Measurements from ENCODE around the gene LIMS2. TPM values are rescaled to one million over a fixed set of nuclear protein-coding genes. Genes with fewer than 3 reads are reported as not detected.

LIMS2 gene
- total RNA-seq, 6 experiments from 2014 or later, result 6.6 to 37.7 (median 19.5) TPM

- H3K27me3 ChIP-seq, result no peaks in the 10 kb centered on the region
- WGBS (ENCODE audit: insufficient coverage, low coverage, low lambda C conversion rate, missing lambda C conversion rate), result 25% methylated on average over 6 of the region's 9 CpGs
- H3K4me3 ChIP-seq, result no peak overlapping the region
- DNase-seq (peak in 2 of 3 donors; percentile 22 to 44), ATAC-seq (no peak)
- peak overlapping the region in 1 of 3 donors; percentile 18 for H3K27ac ChIP-seq
- intact Hi-C loops (cut with DNase I), result no loop called here
- H3K36me3 ChIP-seq, result peaks cover 0 to 4% (median 2%) of the 10 kb centered on the region in 4 donors
- no peaks in the 10 kb centered on the region for H3K9me3 ChIP-seq
- H3K4me1 ChIP-seq, result peaks cover 0 to 40% (median 20%) of the 10 kb centered on the region in 4 donors
- TF ChIP-seq POLR2A (IDR thresholded peaks at IDR 0.05), result no peak
- TF ChIP-seq CTCF (IDR thresholded peaks at IDR 0.05), result no peak
These were observed 13.3 kb downstream of the LIMS2 start for GRCh38 chr2:127661949-127662510.

- peak overlapping the region in 1 of 3 donors; percentile 18 for H3K27ac ChIP-seq
- no peak overlapping the region for H3K4me3 ChIP-seq
- no peaks in the 10 kb centered on the region for H3K9me3 ChIP-seq
- ATAC-seq (no peak), DNase-seq (peak in 1 of 3 donors; percentile 39)
- intact Hi-C loops (cut with DNase I), result no loop called here
- no peak for TF ChIP-seq POLR2A (IDR thresholded peaks at IDR 0.05)
- no peak for TF ChIP-seq CTCF (IDR thresholded peaks at IDR 0.05)
- 20% methylated on average over 1 of the region's 14 CpGs for WGBS (ENCODE audit: insufficient coverage, low coverage, low lambda C conversion rate, missing lambda C conversion rate)
- H3K27me3 ChIP-seq, result no peaks in the 10 kb centered on the region
- H3K4me1 ChIP-seq, result peaks cover 0 to 31% (median 17%) of the 10 kb centered on the region in 4 donors
- peaks cover 0 to 8% (median 3%) of the 10 kb centered on the region in 4 donors for H3K36me3 ChIP-seq
These were observed 14.2 kb downstream of the LIMS2 start for GRCh38 chr2:127661072-127661649.

- 90% methylated on average over 10 of the region's 10 CpGs for WGBS (ENCODE audit: insufficient coverage, low coverage, low lambda C conversion rate, missing lambda C conversion rate)
- H3K4me1 ChIP-seq, result peaks cover 0 to 23% (median 12%) of the 10 kb centered on the region in 4 donors
- no peak overlapping the region for H3K4me3 ChIP-seq
- H3K36me3 ChIP-seq, result peaks cover 0 to 12% (median 4%) of the 10 kb centered on the region in 4 donors
- no peak overlapping the region for H3K27ac ChIP-seq
- intact Hi-C loops (cut with DNase I), result no loop called here
- no peaks in the 10 kb centered on the region for H3K27me3 ChIP-seq
- no peak for TF ChIP-seq POLR2A (IDR thresholded peaks at IDR 0.05)
- no peak for TF ChIP-seq CTCF (IDR thresholded peaks at IDR 0.05)
- DNase-seq (no peak), ATAC-seq (no peak)
- no peaks in the 10 kb centered on the region for H3K9me3 ChIP-seq
These were observed 15.1 kb downstream of the LIMS2 start for GRCh38 chr2:127660291-127660578.

GRCh38 chr2:127659408-127660290 is 15.7 kb downstream of the LIMS2 start:
- peak; percentile 31 to 64 (median 40) for ATAC-seq
- 60% methylated on average over 6 of the region's 14 CpGs for WGBS (ENCODE audit: insufficient coverage, low coverage, low lambda C conversion rate, missing lambda C conversion rate)
- TF ChIP-seq CTCF (IDR thresholded peaks at IDR 0.05) (no peak), POLR2A (IDR thresholded peaks at IDR 0.05) (no peak)
- Histone ChIP-seq H3K36me3 (peaks cover 0 to 12% (median 4%) of the 10 kb centered on the region in 4 donors), H3K4me1 (peaks cover 0 to 19% (median 11%) of the 10 kb centered on the region in 4 donors), H3K9me3 (no peaks in the 10 kb centered on the region), H3K27me3 (no peaks in the 10 kb centered on the region), H3K27ac (peak overlapping the region in 2 of 3 donors; percentile 10 to 38), H3K4me3 (no peak overlapping the region)
- peak; percentile 27 to 58 (median 54) for DNase-seq
- intact Hi-C loops (cut with DNase I), result no loop called here

Data from right lobe of liver (tissue), 6 donors.